ENCODE results near the gene IFI27.

- TF ChIP-seq, protein P1, sequence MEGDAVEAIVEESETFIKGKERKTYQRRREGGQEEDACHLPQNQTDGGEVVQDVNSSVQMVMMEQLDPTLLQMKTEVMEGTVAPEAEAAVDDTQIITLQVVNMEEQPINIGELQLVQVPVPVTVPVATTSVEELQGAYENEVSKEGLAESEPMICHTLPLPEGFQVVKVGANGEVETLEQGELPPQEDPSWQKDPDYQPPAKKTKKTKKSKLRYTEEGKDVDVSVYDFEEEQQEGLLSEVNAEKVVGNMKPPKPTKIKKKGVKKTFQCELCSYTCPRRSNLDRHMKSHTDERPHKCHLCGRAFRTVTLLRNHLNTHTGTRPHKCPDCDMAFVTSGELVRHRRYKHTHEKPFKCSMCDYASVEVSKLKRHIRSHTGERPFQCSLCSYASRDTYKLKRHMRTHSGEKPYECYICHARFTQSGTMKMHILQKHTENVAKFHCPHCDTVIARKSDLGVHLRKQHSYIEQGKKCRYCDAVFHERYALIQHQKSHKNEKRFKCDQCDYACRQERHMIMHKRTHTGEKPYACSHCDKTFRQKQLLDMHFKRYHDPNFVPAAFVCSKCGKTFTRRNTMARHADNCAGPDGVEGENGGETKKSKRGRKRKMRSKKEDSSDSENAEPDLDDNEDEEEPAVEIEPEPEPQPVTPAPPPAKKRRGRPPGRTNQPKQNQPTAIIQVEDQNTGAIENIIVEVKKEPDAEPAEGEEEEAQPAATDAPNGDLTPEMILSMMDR (IDR thresholded peaks at IDR 0.05): no peak
- TF ChIP-seq EZH2 (IDR thresholded peaks at IDR 0.05; ENCODE audit: borderline replicate concordance, insufficient read depth, low read depth, low read length, poor library complexity, severe bottlenecking): no peak
Measured at GRCh38 chr14:94126419-94126677, 15.8 kb downstream of the IFI27 start.

All from B cell (primary cell).